ENCODE results near the gene AGBL5.
A peak's percentile ranks its signal among the peaks of the same experiment; 100 is the strongest.

Gene AGBL5

GRCh38 chr2:27040282-27040681 lies 11.2 kb upstream of the AGBL5 start:
- no peak for DNase-seq (ENCODE audit: low read depth)
- H3K27me3 ChIP-seq (replicated peaks; ENCODE audit: control insufficient read depth, insufficient read depth, low read length), result no peaks in the 10 kb centered on the region
- no peak overlapping the region for H3K9ac ChIP-seq (ENCODE audit: low read length)
- H3K4me1 ChIP-seq (ENCODE audit: control insufficient read depth, insufficient read depth, low read length), result peaks cover 6% of the 10 kb centered on the region
- H3K9me3 ChIP-seq (ENCODE audit: control insufficient read depth, low read length), result no peaks in the 10 kb centered on the region
- H3K36me3 ChIP-seq (ENCODE audit: control insufficient read depth, insufficient read depth, low read length, severe bottlenecking), result peaks cover 76% of the 10 kb centered on the region
- H3K4me3 ChIP-seq (ENCODE audit: low read length), result no peak overlapping the region

DNA sequence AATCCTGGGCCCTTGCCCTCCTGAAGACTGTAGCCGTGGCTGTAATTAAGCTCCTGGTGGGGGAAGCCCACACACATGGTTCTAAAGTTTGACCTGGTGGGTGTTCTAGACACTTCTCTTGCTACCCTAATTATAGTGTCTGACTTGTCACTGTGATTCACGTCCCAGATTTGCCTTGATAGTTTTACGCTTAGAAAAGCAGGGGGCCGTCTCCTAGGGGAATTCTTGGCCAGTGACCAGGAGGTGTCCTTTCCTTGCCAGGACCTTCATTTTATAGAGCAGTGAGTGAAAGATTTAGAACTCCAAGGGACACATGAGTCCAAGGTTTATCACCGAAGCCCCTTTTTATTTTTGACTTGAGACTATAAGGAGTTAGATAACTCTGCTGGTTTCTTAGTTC lies 9.7 kb upstream of the AGBL5 start:
- no peaks in the 10 kb centered on the region for H3K9me3 ChIP-seq (ENCODE audit: control insufficient read depth, low read length)
- H3K4me1 ChIP-seq (ENCODE audit: control insufficient read depth, insufficient read depth, low read length), result no peaks in the 10 kb centered on the region
- no peak overlapping the region for H3K4me3 ChIP-seq (ENCODE audit: low read length)
- H3K9ac ChIP-seq (ENCODE audit: low read length), result no peak overlapping the region
- peaks cover 61% of the 10 kb centered on the region for H3K36me3 ChIP-seq (ENCODE audit: control insufficient read depth, insufficient read depth, low read length, severe bottlenecking)
- no peak for DNase-seq (ENCODE audit: low read depth)
- H3K27me3 ChIP-seq (replicated peaks; ENCODE audit: control insufficient read depth, insufficient read depth, low read length), result no peaks in the 10 kb centered on the region

DNA sequence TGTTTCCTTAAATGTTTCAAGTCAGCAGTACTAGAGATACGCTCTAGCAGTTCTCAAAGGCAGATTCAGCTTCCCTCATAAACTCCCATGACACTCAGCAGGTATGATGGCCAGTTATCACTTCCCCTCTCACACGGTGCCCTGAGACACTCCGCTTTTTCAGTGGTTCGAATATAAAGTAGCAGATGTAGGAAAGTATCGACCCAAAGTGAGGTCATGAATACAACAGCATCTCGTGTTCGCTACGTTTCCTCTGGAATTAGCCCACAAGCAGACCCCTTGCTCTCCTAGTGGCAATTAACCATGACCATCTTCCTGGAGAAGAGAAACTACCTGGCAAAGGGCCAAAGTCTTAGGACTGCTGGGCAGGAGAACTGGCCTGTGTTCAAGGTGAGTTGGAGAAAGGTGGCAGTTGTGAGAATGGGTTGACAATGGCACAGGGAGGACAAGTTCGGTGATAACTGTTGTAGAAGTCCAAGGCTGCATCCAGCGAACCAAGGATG lies 9.3 kb upstream of the AGBL5 start:
- H3K9me3 ChIP-seq (ENCODE audit: control insufficient read depth, low read length), result no peaks in the 10 kb centered on the region
- H3K4me3 ChIP-seq (ENCODE audit: low read length), result no peak overlapping the region
- H3K9ac ChIP-seq (ENCODE audit: low read length), result no peak overlapping the region
- H3K27me3 ChIP-seq (replicated peaks; ENCODE audit: control insufficient read depth, insufficient read depth, low read length), result no peaks in the 10 kb centered on the region
- peaks cover 56% of the 10 kb centered on the region for H3K36me3 ChIP-seq (ENCODE audit: control insufficient read depth, insufficient read depth, low read length, severe bottlenecking)
- no peaks in the 10 kb centered on the region for H3K4me1 ChIP-seq (ENCODE audit: control insufficient read depth, insufficient read depth, low read length)
- peak; percentile 18 for DNase-seq (ENCODE audit: low read depth)

DNA sequence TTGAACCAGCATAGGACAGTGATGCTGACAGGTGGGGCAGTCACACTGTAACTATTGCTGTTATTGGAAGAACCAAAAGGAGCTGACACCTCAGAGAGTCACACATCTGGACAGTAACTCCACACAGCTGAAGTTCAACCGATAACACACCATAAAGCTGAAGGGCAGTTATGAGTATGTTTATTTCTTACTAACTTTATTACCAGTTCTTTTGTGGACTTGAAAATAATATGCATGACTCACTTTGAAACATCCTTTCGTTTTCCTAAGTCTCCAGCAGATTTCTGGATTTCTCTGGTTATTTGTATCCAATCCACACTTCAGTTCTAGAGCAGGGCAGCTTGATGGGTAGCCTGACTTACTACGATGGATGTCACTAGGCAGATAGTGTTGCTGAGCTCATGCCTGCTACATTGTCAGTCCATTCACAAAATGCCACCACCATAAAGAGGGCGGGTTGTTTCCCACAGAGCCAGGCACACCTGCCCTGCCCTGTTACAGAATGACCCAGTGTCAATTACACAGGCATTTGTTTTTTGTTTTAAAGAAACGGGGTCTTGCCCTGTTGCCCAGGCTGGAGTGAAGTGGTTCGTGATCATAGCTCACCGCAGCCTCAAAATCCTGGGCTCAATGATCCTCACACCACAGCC lies 8.4 kb upstream of the AGBL5 start:
- Histone ChIP-seq H3K9ac (ENCODE audit: low read length) (no peak overlapping the region), H3K4me1 (ENCODE audit: control insufficient read depth, insufficient read depth, low read length) (no peaks in the 10 kb centered on the region), H3K27me3 (replicated peaks; ENCODE audit: control insufficient read depth, insufficient read depth, low read length) (no peaks in the 10 kb centered on the region), H3K36me3 (ENCODE audit: control insufficient read depth, insufficient read depth, low read length, severe bottlenecking) (peaks cover 47% of the 10 kb centered on the region), H3K4me3 (ENCODE audit: low read length) (no peak overlapping the region), H3K9me3 (ENCODE audit: control insufficient read depth, low read length) (no peaks in the 10 kb centered on the region)
- no peak for DNase-seq (ENCODE audit: low read depth)

- Histone ChIP-seq H3K4me3 (ENCODE audit: low read length) (peak overlapping the region; percentile 92), H3K4me1 (ENCODE audit: control insufficient read depth, insufficient read depth, low read length) (peaks cover 6% of the 10 kb centered on the region), H3K9ac (ENCODE audit: low read length) (peak overlapping the region; percentile 79), H3K9me3 (ENCODE audit: control insufficient read depth, low read length) (no peaks in the 10 kb centered on the region), H3K36me3 (ENCODE audit: control insufficient read depth, insufficient read depth, low read length, severe bottlenecking) (peaks cover 9% of the 10 kb centered on the region), H3K27me3 (replicated peaks; ENCODE audit: control insufficient read depth, insufficient read depth, low read length) (no peaks in the 10 kb centered on the region)
- DNase-seq (ENCODE audit: low read depth), result no peak
These were observed 1.8 kb upstream of the AGBL5 start for GRCh38 chr2:27049422-27050280.

- H3K27me3 ChIP-seq (replicated peaks; ENCODE audit: control insufficient read depth, insufficient read depth, low read length), result no peaks in the 10 kb centered on the region
- peak overlapping the region; percentile 90 for H3K9ac ChIP-seq (ENCODE audit: low read length)
- peaks cover 6% of the 10 kb centered on the region for H3K4me1 ChIP-seq (ENCODE audit: control insufficient read depth, insufficient read depth, low read length)
- H3K36me3 ChIP-seq (ENCODE audit: control insufficient read depth, insufficient read depth, low read length, severe bottlenecking), result peaks cover 17% of the 10 kb centered on the region
- peak overlapping the region; percentile 92 for H3K4me3 ChIP-seq (ENCODE audit: low read length)
- no peaks in the 10 kb centered on the region for H3K9me3 ChIP-seq (ENCODE audit: control insufficient read depth, low read length)
- peak; percentile 96 for DNase-seq (ENCODE audit: low read depth)
These were observed 1.0 kb upstream of the AGBL5 start for GRCh38 chr2:27050281-27050995.

GRCh38 chr2:27051902-27052645 lies 606 bp downstream of the AGBL5 start:
- peak overlapping the region; percentile 90 for H3K9ac ChIP-seq (ENCODE audit: low read length)
- peaks cover 6% of the 10 kb centered on the region for H3K4me1 ChIP-seq (ENCODE audit: control insufficient read depth, insufficient read depth, low read length)
- peak overlapping the region; percentile 92 for H3K4me3 ChIP-seq (ENCODE audit: low read length)
- peaks cover 32% of the 10 kb centered on the region for H3K36me3 ChIP-seq (ENCODE audit: control insufficient read depth, insufficient read depth, low read length, severe bottlenecking)
- no peaks in the 10 kb centered on the region for H3K27me3 ChIP-seq (replicated peaks; ENCODE audit: control insufficient read depth, insufficient read depth, low read length)
- no peaks in the 10 kb centered on the region for H3K9me3 ChIP-seq (ENCODE audit: control insufficient read depth, low read length)
- DNase-seq (ENCODE audit: low read depth), result peak; percentile 40

DNA sequence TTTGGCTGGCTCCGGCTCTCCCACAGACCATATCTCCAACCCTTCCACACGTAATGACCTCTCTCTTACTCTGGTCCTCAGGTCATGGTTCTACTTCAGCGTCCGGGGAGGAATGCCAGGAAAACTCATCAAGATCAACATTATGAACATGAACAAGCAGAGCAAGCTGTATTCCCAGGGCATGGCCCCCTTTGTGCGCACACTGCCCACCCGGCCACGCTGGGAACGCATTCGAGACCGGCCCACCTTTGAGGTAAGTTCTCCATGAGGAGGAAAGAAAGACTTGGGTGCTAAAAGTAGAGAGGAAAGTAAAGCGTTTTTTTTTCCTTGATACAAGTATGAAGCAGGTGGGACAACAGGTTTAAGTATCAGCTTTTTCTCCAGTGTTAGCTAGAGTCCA lies 1.9 kb downstream of the AGBL5 start:
- Histone ChIP-seq H3K9ac (ENCODE audit: low read length) (no peak overlapping the region), H3K9me3 (ENCODE audit: control insufficient read depth, low read length) (no peaks in the 10 kb centered on the region), H3K4me1 (ENCODE audit: control insufficient read depth, insufficient read depth, low read length) (peaks cover 6% of the 10 kb centered on the region), H3K27me3 (replicated peaks; ENCODE audit: control insufficient read depth, insufficient read depth, low read length) (no peaks in the 10 kb centered on the region), H3K36me3 (ENCODE audit: control insufficient read depth, insufficient read depth, low read length, severe bottlenecking) (peaks cover 34% of the 10 kb centered on the region), H3K4me3 (ENCODE audit: low read length) (no peak overlapping the region)
- DNase-seq (ENCODE audit: low read depth), result no peak

GRCh38 chr2:27053776-27054175 lies 2.3 kb downstream of the AGBL5 start:
- Histone ChIP-seq H3K27me3 (replicated peaks; ENCODE audit: control insufficient read depth, insufficient read depth, low read length) (no peaks in the 10 kb centered on the region), H3K9ac (ENCODE audit: low read length) (no peak overlapping the region), H3K4me1 (ENCODE audit: control insufficient read depth, insufficient read depth, low read length) (peaks cover 6% of the 10 kb centered on the region), H3K9me3 (ENCODE audit: control insufficient read depth, low read length) (no peaks in the 10 kb centered on the region), H3K4me3 (ENCODE audit: low read length) (no peak overlapping the region), H3K36me3 (ENCODE audit: control insufficient read depth, insufficient read depth, low read length, severe bottlenecking) (peaks cover 34% of the 10 kb centered on the region)
- DNase-seq (ENCODE audit: low read depth), result no peak

GRCh38 chr2:27054721-27055120 lies 3.3 kb downstream of the AGBL5 start:
- Histone ChIP-seq H3K27me3 (replicated peaks; ENCODE audit: control insufficient read depth, insufficient read depth, low read length) (no peaks in the 10 kb centered on the region), H3K4me1 (ENCODE audit: control insufficient read depth, insufficient read depth, low read length) (peaks cover 7% of the 10 kb centered on the region), H3K9ac (ENCODE audit: low read length) (no peak overlapping the region), H3K36me3 (ENCODE audit: control insufficient read depth, insufficient read depth, low read length, severe bottlenecking) (peaks cover 34% of the 10 kb centered on the region), H3K9me3 (ENCODE audit: control insufficient read depth, low read length) (no peaks in the 10 kb centered on the region), H3K4me3 (ENCODE audit: low read length) (no peak overlapping the region)
- DNase-seq (ENCODE audit: low read depth), result no peak
